NT2/D1 (cell line): ENCODE measurements around the gene CCDC83.
A peak's percentile ranks its signal among the peaks of the same experiment; 100 is the strongest.

Source experiments
- DNase-seq: peaks from one replicate; pipeline ENCODE4 v3.0.0-alpha.2; 2011; ENCODE audit warnings: low read depth, low spot score
- H3K27me3 ChIP-seq: 2 replicates; pipeline ENCODE4 v1.6.0; 2011; ENCODE audit warnings: mild to moderate bottlenecking; ENCODE audit not compliant: insufficient read length, insufficient read depth
- H3K36me3 ChIP-seq: 2 replicates; pipeline ENCODE4 v1.6.1; 2011; ENCODE audit warnings: mild to moderate bottlenecking, low read length, mixed read lengths; ENCODE audit not compliant: insufficient read depth, insufficient read length
- H3K4me1 ChIP-seq: 2 replicates; pipeline ENCODE4 v1.5.1; 2011; ENCODE audit not compliant: insufficient read depth, insufficient read length
- H3K4me3 ChIP-seq: 2 replicates; pipeline ENCODE4 v1.5.1; 2011; ENCODE audit warnings: low read depth; ENCODE audit not compliant: insufficient read length
- H3K9ac ChIP-seq: 2 replicates; pipeline ENCODE4 v1.6.0; 2011; ENCODE audit warnings: low read depth; ENCODE audit not compliant: insufficient read length
- H3K9me3 ChIP-seq: 2 replicates; pipeline ENCODE4 v1.5.1; 2011; ENCODE audit warnings: mild to moderate bottlenecking, low read length; ENCODE audit not compliant: insufficient read depth
- SUZ12 ChIP-seq: IDR thresholded peaks from 2 replicates; pipeline ENCODE4 v1.6.1; 2011; ENCODE audit not compliant: insufficient read length, insufficient read depth; ENCODE audit errors: extremely low read depth
- YY1 ChIP-seq: IDR thresholded peaks from 2 replicates; pipeline ENCODE4 v1.6.1; 2011; ENCODE audit not compliant: insufficient read length, insufficient read depth
- ZNF274 ChIP-seq: IDR thresholded peaks from 2 replicates; pipeline ENCODE4 v1.6.1; 2011; ENCODE audit warnings: mild to moderate bottlenecking, low read depth, low read length

CCDC83 gene

DNA sequence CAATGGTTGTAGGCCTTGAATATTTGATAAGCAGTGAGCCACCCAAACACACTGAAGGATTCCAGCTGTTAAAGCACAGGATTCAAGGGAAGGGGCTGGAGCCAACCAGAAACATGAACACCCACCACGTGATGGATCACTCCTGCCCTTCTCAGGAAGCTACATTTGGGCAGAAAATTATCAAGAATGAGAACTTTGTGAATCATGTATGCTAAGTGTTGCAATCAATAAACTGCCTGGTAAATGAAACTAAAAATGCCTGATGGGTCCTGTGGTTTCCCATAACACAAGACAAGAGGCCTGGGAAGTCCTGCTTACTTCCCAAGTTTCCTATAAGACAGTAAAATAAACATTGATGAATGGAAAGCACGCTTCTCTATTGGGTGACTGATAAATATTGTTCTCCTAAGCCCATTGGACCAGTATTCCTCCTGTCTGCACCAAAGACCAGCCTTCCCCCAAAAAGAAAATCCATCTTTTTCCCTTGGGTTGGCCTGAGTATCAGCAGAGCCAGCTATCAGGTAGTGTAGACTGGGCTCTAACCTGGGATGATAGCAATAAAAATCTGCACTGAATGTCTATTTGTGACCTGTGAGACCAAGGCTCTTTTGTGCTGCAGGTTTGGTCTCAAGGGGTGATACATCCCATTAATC lies 98.4 kb downstream of the CCDC83 start:
- H3K9ac ChIP-seq: no peak overlapping the region
- TF ChIP-seq YY1 (no peak), SUZ12 (no peak), ZNF274 (no peak)
- H3K9me3 ChIP-seq: no peaks in the 10 kb centered on the region
- H3K4me3 ChIP-seq: no peak overlapping the region
- H3K4me1 ChIP-seq: no peaks in the 10 kb centered on the region
- no peak for DNase-seq
- H3K27me3 ChIP-seq: no peaks in the 10 kb centered on the region
- peaks cover 12% of the 10 kb centered on the region for H3K36me3 ChIP-seq

DNA sequence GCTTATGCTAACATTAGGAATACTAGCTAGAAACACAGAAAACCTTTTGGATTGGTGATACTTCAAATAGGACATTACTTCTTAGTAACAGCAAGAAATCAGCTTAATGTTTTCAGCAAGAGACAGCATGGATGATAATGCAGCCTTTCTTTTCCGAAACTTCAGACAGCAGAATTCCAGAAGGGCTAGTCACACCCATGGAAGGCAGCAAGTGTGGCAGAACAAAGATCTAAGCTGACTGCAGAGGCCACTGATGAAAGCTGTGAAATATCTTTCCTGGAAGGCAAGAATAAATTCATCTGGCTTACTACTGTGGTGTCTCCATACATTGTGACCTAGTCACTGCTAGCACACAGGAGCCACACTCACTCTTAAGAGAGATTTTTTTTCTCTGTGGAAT lies 100.3 kb downstream of the CCDC83 start:
- Histone ChIP-seq H3K9ac (no peak overlapping the region), H3K36me3 (peaks cover 15% of the 10 kb centered on the region), H3K9me3 (no peaks in the 10 kb centered on the region), H3K4me3 (no peak overlapping the region), H3K27me3 (no peaks in the 10 kb centered on the region), H3K4me1 (no peaks in the 10 kb centered on the region)
- TF ChIP-seq YY1 (no peak), SUZ12 (no peak), ZNF274 (no peak)
- peak; percentile 35 for DNase-seq

DNA sequence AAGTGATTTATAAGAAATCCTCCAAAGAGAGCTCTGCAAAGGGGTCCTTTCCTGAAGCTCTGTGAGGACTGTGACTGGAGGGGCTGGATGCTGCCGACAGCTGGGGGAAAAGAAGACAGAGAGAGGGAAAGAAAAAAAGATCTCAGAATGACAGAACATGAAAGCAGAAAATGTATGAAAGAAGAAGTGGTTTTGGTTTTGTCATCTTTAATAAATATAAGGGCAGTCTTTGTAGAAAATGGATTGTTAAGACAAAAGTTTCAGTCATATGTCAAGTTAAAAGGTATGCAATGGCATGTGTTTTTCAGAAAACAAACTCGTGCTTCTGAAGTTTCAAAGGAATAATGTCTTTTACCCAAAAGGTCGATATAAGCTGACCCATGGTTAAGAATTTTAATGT lies 105.5 kb downstream of the CCDC83 start:
- TF ChIP-seq SUZ12 (no peak), ZNF274 (no peak), YY1 (no peak)
- no peak for DNase-seq
- Histone ChIP-seq H3K4me1 (no peaks in the 10 kb centered on the region), H3K27me3 (no peaks in the 10 kb centered on the region), H3K4me3 (no peak overlapping the region), H3K9me3 (no peaks in the 10 kb centered on the region), H3K9ac (no peak overlapping the region), H3K36me3 (peaks cover 27% of the 10 kb centered on the region)

- H3K27me3 ChIP-seq: no peaks in the 10 kb centered on the region
- TF ChIP-seq YY1: no peak
- TF ChIP-seq SUZ12: no peak
- TF ChIP-seq ZNF274: no peak
- H3K9me3 ChIP-seq: no peaks in the 10 kb centered on the region
- H3K4me3 ChIP-seq: no peak overlapping the region
- no peaks in the 10 kb centered on the region for H3K4me1 ChIP-seq
- no peak overlapping the region for H3K9ac ChIP-seq
- peaks cover 29% of the 10 kb centered on the region for H3K36me3 ChIP-seq
- no peak for DNase-seq
These were observed 105.9 kb downstream of the CCDC83 start for GRCh38 chr11:85961130-85961529.

GRCh38 chr11:85961930-85962363 lies 106.8 kb downstream of the CCDC83 start:
- no peak for DNase-seq
- Histone ChIP-seq H3K9me3 (no peaks in the 10 kb centered on the region), H3K27me3 (no peaks in the 10 kb centered on the region), H3K36me3 (peaks cover 34% of the 10 kb centered on the region), H3K4me3 (no peak overlapping the region), H3K9ac (no peak overlapping the region), H3K4me1 (no peaks in the 10 kb centered on the region)
- TF ChIP-seq SUZ12: no peak
- no peak for TF ChIP-seq ZNF274
- TF ChIP-seq YY1: no peak

DNA sequence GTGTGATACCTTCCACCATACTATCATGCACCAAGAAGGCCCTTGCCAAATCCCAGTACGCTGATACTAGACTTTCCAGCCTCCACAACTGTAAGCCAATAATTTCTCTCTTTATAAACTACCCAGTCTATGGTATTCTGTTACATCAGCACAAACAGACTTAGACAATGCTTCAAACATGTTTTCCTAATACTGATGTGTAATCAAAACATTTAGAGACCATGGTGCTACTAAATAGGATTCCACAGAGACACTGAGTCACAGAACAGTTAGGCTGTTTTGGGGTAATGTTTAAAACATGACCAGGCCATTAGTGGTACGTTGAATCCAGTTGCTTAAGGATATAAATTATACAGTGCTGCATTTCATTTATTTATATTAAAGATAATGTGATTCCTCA lies 110.0 kb downstream of the CCDC83 start:
- Histone ChIP-seq H3K4me3 (no peak overlapping the region), H3K9ac (no peak overlapping the region), H3K9me3 (no peaks in the 10 kb centered on the region), H3K36me3 (peaks cover 22% of the 10 kb centered on the region), H3K27me3 (no peaks in the 10 kb centered on the region), H3K4me1 (no peaks in the 10 kb centered on the region)
- TF ChIP-seq SUZ12 (no peak), ZNF274 (no peak), YY1 (no peak)
- no peak for DNase-seq

DNA sequence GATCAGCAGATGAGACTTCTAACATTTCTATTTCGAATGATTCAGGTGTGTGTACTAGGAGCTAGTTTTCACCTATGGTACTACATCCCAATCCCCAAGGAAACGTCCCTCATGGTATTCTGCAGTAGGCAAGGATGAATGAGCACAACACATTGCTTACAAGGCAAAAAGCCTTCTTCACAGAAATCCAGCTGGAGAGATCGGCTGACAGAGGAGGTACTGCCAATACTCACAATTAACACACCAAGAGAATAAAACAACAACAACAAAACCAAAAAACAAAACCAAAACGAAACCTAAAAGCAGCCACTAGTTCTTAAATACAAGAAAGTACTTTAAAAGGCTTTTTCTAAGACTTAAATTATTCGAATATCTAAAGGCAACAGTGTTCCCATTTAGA lies 112.3 kb downstream of the CCDC83 start:
- Histone ChIP-seq H3K4me1 (no peaks in the 10 kb centered on the region), H3K9me3 (no peaks in the 10 kb centered on the region), H3K27me3 (no peaks in the 10 kb centered on the region), H3K9ac (no peak overlapping the region), H3K4me3 (no peak overlapping the region), H3K36me3 (peaks cover 39% of the 10 kb centered on the region)
- no peak for TF ChIP-seq SUZ12
- TF ChIP-seq YY1: no peak
- TF ChIP-seq ZNF274: no peak
- no peak for DNase-seq
